ENCODE measurements around the gene KCNV2.

KCNV2 gene

DNA sequence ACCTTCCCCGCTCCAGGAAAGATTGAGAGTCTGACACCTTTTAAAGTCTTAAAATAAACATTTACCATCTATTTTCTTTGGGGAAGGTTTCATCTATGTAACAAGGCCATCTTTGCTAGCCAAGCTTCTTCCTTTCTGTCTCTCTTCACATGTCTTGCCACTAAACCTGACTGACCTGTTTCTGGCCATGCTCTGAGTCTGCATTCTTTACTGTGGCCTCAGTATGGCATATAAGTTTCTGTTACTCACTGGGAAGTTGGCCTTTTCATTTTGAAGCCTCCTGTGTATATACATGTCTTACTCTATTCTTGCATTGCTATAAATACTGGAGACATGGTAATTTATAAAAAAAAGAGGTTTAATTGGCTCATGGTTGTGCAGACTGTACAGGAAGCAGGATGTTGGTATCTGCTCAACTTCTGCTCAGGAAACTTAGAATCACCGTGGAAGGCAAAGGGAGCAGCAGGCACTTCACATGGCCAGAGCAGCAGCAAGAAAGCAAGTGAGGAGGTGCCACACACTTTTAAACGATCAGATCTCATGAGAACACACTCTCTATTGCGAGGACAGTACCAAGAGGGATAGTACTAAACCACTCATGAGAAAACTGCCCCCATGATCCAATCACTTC is 48.1 kb downstream of the KCNV2 start:
- no peaks in the 10 kb centered on the region for H3K27me3 ChIP-seq (ENCODE audit: insufficient read depth, low read depth)
- TF ChIP-seq, protein P1, sequence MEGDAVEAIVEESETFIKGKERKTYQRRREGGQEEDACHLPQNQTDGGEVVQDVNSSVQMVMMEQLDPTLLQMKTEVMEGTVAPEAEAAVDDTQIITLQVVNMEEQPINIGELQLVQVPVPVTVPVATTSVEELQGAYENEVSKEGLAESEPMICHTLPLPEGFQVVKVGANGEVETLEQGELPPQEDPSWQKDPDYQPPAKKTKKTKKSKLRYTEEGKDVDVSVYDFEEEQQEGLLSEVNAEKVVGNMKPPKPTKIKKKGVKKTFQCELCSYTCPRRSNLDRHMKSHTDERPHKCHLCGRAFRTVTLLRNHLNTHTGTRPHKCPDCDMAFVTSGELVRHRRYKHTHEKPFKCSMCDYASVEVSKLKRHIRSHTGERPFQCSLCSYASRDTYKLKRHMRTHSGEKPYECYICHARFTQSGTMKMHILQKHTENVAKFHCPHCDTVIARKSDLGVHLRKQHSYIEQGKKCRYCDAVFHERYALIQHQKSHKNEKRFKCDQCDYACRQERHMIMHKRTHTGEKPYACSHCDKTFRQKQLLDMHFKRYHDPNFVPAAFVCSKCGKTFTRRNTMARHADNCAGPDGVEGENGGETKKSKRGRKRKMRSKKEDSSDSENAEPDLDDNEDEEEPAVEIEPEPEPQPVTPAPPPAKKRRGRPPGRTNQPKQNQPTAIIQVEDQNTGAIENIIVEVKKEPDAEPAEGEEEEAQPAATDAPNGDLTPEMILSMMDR (conservative IDR thresholded peaks at IDR 0.05; ENCODE audit: low read depth, low read length): no peak
- H3K27ac ChIP-seq: no peak overlapping the region
- no peaks in the 10 kb centered on the region; the same call in 1 of the 2 replicates for H3K36me3 ChIP-seq (ENCODE audit: insufficient read depth)
- H3K4me2 ChIP-seq: no peak overlapping the region
- no peak overlapping the region for H3K9ac ChIP-seq
- no peak overlapping the region for H3K4me3 ChIP-seq (IDR thresholded peaks at IDR 0.05; ENCODE audit: insufficient read depth, low read depth, low read length)
- no peak overlapping the region for H2AFZ ChIP-seq (ENCODE audit: low read depth)
- H3K79me2 ChIP-seq (ENCODE audit: insufficient read depth, low read depth): no peaks in the 10 kb centered on the region
- no peaks in the 10 kb centered on the region for H4K20me1 ChIP-seq (ENCODE audit: insufficient read depth)
- no peaks in the 10 kb centered on the region for H3K4me1 ChIP-seq (ENCODE audit: low read depth, poor library complexity, severe bottlenecking)

DNA sequence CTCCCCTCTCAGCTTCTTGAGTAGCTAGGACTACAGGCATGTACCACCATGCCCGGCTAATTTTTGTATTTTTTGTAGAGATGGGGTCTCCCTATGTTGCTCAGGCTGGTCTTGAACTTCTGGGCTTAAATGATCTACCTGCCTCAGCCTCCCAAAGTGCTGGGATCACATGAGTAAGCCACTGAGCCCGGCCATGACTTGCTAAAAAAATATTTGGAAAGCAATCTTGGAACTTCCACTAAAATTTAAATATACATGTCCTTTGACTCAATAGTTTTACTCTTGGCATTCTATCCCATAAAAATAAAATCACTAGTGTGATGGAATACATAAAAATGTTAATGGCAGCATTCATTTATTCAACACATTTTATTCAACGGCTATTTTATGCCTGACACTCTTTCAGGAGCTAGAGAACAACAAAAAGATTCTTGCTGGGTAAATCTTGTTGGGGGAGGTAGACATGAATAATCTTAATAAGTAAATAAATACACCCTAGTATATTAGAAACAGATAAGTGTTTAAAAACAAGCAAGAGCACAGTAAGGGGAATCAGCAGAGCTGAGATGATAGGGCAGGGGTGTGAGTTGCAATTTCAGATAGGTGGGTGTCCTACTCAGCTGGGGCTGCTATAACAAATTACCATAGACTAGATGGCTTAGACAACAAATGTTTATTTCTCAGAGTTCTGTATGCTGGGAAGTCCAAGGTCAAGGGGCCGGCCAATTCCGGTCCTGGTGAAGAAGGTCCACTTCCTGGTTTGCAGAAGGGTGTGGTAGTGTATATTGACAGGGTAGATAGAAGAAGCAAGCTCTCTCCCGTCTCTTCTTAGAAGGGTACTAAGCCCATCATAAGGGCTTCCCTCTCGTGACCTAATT is 50.7 kb downstream of the KCNV2 start:
- no peaks in the 10 kb centered on the region for H3K27me3 ChIP-seq (ENCODE audit: insufficient read depth, low read depth)
- TF ChIP-seq, protein P1 (conservative IDR thresholded peaks at IDR 0.05; ENCODE audit: low read depth, low read length): no peak
- no peaks in the 10 kb centered on the region for H4K20me1 ChIP-seq (ENCODE audit: insufficient read depth)
- no peak overlapping the region for H3K27ac ChIP-seq
- H3K4me1 ChIP-seq (ENCODE audit: low read depth, poor library complexity, severe bottlenecking): no peaks in the 10 kb centered on the region
- H2AFZ ChIP-seq (ENCODE audit: low read depth): no peak overlapping the region
- no peak overlapping the region for H3K4me2 ChIP-seq
- H3K4me3 ChIP-seq (IDR thresholded peaks at IDR 0.05; ENCODE audit: insufficient read depth, low read depth, low read length): no peak overlapping the region
- H3K79me2 ChIP-seq (ENCODE audit: insufficient read depth, low read depth): no peaks in the 10 kb centered on the region
- H3K9ac ChIP-seq: no peak overlapping the region
- no peaks in the 10 kb centered on the region; the same call in 1 of the 2 replicates for H3K36me3 ChIP-seq (ENCODE audit: insufficient read depth)

GRCh38 chr9:2771087-2771486 is 53.8 kb downstream of the KCNV2 start:
- Histone ChIP-seq H3K9ac (no peak overlapping the region), H3K79me2 (ENCODE audit: insufficient read depth, low read depth) (no peaks in the 10 kb centered on the region; the same call in 1 of the 2 replicates), H2AFZ (ENCODE audit: low read depth) (no peak overlapping the region), H3K4me2 (no peak overlapping the region), H3K36me3 (ENCODE audit: insufficient read depth) (no peaks in the 10 kb centered on the region; the same call in 1 of the 2 replicates), H3K27ac (no peak overlapping the region), H3K27me3 (ENCODE audit: insufficient read depth, low read depth) (no peaks in the 10 kb centered on the region), H3K4me1 (ENCODE audit: low read depth, poor library complexity, severe bottlenecking) (no peaks in the 10 kb centered on the region), H4K20me1 (ENCODE audit: insufficient read depth) (no peaks in the 10 kb centered on the region), H3K4me3 (IDR thresholded peaks at IDR 0.05; ENCODE audit: insufficient read depth, low read depth, low read length) (no peak overlapping the region)
- TF ChIP-seq, protein P1 (conservative IDR thresholded peaks at IDR 0.05; ENCODE audit: low read depth, low read length): no peak

- Histone ChIP-seq H3K4me2 (no peak overlapping the region), H4K20me1 (ENCODE audit: insufficient read depth) (no peaks in the 10 kb centered on the region), H3K79me2 (ENCODE audit: insufficient read depth, low read depth) (no peaks in the 10 kb centered on the region; the same call in 1 of the 2 replicates), H3K4me1 (ENCODE audit: low read depth, poor library complexity, severe bottlenecking) (no peaks in the 10 kb centered on the region), H3K9ac (no peak overlapping the region), H2AFZ (ENCODE audit: low read depth) (no peak overlapping the region), H3K27me3 (ENCODE audit: insufficient read depth, low read depth) (no peaks in the 10 kb centered on the region), H3K36me3 (ENCODE audit: insufficient read depth) (no peaks in the 10 kb centered on the region; the same call in 1 of the 2 replicates), H3K27ac (no peak overlapping the region), H3K4me3 (IDR thresholded peaks at IDR 0.05; ENCODE audit: insufficient read depth, low read depth, low read length) (no peak overlapping the region)
- TF ChIP-seq, protein P1 (conservative IDR thresholded peaks at IDR 0.05; ENCODE audit: low read depth, low read length): no peak
These were observed 54.4 kb downstream of the KCNV2 start for GRCh38 chr9:2771661-2772060.
